LNCAP (cell line): ENCODE data around the gene NDRG3.

Source experiments
- TF ChIP-seq, protein P1 (sequence below): fragments of 450-650 bp; IDR thresholded peaks from 2 replicates; pipeline ENCODE4 v1.5.1; 2017; ENCODE audit warnings: mild to moderate bottlenecking

NDRG3 gene

GRCh38 chr20:36758276-36758675 is 12.4 kb upstream of the NDRG3 start:
- TF ChIP-seq, protein P1, sequence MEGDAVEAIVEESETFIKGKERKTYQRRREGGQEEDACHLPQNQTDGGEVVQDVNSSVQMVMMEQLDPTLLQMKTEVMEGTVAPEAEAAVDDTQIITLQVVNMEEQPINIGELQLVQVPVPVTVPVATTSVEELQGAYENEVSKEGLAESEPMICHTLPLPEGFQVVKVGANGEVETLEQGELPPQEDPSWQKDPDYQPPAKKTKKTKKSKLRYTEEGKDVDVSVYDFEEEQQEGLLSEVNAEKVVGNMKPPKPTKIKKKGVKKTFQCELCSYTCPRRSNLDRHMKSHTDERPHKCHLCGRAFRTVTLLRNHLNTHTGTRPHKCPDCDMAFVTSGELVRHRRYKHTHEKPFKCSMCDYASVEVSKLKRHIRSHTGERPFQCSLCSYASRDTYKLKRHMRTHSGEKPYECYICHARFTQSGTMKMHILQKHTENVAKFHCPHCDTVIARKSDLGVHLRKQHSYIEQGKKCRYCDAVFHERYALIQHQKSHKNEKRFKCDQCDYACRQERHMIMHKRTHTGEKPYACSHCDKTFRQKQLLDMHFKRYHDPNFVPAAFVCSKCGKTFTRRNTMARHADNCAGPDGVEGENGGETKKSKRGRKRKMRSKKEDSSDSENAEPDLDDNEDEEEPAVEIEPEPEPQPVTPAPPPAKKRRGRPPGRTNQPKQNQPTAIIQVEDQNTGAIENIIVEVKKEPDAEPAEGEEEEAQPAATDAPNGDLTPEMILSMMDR: no peak

DNA sequence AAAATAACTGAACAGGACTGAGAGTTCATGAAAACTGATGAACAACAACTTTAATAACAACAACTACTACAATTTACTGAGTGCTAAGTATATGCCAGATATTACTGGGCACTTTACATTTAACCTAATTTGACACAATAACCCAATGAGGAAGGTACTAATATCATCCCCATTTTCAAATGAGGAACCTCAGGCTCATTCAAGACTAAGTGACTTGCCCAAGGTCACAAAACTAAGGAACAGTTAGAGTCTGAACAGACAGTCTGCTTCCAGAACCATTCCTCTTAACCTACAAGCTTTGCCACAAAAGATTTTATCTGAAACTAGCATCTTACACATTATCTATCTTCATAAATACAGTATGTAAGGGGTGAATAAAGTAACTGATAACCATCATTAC is 10.6 kb upstream of the NDRG3 start:
- TF ChIP-seq, protein P1: no peak

DNA sequence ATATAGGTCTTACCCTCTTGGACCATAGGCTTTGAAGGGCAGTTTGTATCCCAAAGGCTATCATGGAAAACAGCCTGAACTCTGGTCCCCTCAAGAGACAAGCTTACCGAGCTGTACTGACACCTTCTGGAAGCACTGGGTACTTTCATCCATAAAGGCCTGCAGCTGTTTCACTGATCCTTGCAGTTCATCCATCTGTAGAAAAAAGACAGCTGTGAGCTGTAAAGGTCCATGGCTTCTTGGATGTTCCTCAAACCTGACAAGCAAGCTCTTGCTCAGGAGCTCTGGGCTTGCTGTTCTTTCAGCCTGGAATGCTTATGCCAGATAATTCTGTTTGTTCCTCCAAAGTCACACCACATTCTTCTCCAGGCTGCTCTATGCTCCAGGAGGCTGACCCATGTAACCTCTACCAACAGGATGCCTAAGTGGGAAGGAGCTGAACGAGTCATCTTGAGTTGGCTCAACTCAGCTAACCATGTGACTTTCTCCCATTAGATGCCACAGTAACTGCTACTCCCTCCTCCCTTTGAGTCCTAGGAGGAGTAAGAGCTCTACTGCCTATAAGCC is 8.8 kb upstream of the NDRG3 start:
- TF ChIP-seq, protein P1: peak; percentile 70

- TF ChIP-seq, protein P1: no peak
Measured at GRCh38 chr20:36752582-36752981, 6.7 kb upstream of the NDRG3 start.

DNA sequence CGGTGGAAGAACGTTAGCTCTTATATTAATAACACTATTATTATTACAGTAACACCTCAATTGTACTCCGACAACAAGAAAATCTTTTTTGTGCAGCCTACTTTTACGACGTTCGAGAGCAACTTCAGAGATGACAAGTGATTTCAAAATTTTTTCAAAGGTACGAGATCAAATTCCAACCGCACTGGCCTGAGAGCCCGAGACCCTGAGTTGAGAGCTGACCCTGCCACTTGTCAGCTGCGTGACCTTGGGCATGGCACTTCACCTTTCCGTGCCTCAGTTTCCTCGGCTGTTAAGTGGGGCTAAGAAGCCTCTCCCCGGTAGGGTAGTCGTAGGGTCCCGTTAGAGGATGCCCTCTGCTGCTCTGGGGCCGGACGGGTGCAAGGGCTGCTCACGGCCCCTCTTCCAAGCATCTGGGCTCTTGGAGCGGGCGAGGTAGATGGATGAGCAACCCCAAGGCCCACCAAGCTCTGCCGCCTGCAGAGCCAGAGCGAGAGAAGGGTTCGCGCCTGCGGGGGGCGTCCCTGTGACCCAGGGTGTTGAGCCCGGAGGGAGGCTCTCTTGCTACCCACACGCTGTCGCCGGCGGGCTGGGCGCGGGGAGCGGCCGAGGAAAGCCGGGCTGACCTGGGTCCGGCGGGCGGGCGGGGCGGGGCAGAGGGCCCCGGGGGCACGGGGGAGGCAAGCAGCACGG is 510 bp downstream of the NDRG3 start:
- TF ChIP-seq, protein P1: no peak

GRCh38 chr20:36744764-36745191 is 1.1 kb downstream of the NDRG3 start:
- TF ChIP-seq, protein P1: no peak

GRCh38 chr20:36744243-36744642 is 1.6 kb downstream of the NDRG3 start:
- TF ChIP-seq, protein P1: no peak
